HG02970 (cell line): ENCODE results near the gene SCRT2.
"Not testable (repeated sequence)": the region's sequence is repeated elsewhere in the genome, so short reads cannot be mapped to it uniquely, and the experiment has no call there.

Source experiments
- ATAC-seq: cut with Tn5 transposase; IDR thresholded peaks from one replicate; pipeline ENCODE4 v1.9.1; 2021; ENCODE audit warnings: mild to moderate bottlenecking, moderate library complexity, moderate number of reproducible peaks; ENCODE audit not compliant: unreplicated experiment, low FRiP score

Gene SCRT2

DNA sequence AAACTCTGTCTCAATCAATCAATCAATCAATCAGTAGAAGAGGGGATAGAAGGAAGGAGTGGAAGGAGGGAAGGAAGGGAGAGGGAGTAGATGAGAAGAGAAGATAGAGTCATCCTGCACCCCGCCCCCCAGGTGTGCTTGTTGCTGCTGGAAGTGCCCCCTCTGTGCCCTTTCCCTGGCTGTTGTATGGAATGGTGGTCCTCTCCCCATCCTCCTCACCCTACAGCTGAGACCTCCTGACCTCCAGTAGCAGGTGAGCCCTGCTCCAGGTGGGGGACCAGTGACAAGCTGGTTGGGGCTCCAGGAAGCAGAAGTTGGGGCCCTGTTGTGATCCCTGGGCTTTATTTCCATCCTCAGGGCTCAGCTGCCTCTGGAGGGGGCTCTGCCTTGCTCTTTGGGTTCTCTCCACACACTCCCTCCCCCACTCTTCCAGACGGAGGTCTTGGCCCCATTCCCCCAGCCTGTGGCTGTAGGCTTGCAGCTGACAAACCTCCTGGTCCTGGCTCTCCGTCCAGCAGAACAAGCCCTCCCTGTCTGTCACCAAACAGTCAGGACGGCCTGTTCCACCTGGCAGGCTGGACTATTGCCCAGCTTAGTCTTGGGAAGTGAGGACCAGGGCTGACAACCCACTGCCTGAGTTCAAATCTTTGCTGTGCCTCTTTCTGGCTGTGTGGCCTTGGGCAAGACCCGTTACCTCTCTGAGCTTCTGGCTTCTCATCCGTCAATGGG is 26.0 kb upstream of the SCRT2 start:
- no peak for ATAC-seq

DNA sequence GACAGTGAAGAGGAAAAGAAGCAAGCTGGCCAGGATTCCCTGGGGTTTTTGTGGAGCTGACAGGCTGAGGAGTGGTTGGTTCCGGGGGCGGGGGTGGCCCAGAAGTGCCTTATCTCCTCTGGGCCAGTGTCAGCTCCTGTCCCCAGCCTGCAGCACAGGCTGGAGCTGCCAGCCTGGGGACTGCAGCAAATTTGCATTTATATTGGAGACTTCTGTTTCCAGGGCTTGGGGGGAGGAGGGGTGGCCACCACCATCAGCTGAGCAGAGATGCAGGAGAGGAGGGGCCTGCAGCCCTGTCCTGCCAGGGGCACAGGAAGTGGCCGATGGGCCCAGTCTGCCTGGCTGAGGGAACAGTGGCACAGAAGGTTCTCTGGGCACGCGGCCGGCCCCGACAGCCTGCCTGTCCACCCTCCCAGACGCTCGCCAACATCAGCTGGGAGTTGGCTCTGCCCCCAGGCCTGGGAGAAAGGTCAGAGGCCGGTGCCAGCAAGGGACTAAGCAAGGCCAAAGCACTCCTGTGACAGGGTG is 24.3 kb upstream of the SCRT2 start:
- ATAC-seq, result no peak

DNA sequence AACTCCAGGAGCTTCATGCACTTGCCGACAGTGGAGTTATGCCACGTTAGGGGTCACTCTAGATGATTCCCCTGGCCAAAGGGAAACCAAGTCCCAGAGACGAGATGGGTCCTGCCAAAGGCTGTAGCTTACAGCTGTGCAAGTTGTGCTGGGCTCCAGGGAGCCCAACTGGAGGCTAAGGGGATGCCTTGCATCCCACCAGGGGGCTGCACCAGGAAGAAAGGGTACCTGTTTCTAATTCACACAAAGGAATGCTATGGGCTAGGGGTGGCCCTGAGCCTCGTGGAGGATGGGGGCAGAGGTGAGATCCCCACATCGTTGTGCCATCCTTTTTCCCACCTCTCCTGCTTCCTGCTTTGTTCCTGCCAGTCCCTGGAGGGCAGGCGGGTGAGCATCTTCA is 23.7 kb upstream of the SCRT2 start:
- no peak for ATAC-seq

DNA sequence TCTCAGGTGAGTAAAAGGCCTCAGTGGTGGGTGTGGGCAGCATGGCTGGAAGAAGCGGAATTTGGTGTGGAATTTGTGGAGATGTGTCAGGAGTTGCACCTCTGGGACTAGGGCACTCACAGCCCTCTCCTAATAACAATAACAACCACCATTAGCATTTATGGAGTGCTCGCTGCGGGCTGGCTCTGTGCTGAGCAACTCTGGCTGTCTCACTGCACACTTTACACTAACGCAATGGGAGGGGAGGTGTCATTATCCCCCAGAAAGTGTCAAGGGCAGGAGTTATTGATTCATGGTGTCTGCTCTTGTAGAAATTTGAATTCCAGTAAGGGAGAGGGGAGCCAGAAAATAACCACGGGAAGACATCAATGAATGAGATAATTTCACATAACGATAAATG is 22.7 kb upstream of the SCRT2 start:
- ATAC-seq, result no peak

DNA sequence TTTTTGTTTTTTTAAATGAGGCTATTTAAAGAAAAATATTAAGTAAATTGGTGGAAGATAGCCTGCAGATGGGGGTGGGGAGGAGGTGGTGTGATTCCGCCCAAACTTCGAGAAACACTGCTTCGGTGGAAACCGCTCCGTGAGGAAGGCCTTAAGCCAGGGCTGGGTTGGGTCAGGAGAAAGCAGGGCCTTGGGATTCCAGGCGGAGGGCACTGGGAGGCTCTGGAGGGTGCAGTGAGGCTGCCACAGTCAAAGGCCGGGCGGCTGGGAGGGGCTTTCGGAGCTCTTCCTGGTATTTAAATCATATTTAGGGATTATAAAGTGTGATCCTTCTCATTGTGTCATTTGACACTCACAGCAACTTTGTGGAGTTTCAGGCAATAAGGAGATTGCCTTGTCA is 22.2 kb upstream of the SCRT2 start:
- no peak for ATAC-seq

DNA sequence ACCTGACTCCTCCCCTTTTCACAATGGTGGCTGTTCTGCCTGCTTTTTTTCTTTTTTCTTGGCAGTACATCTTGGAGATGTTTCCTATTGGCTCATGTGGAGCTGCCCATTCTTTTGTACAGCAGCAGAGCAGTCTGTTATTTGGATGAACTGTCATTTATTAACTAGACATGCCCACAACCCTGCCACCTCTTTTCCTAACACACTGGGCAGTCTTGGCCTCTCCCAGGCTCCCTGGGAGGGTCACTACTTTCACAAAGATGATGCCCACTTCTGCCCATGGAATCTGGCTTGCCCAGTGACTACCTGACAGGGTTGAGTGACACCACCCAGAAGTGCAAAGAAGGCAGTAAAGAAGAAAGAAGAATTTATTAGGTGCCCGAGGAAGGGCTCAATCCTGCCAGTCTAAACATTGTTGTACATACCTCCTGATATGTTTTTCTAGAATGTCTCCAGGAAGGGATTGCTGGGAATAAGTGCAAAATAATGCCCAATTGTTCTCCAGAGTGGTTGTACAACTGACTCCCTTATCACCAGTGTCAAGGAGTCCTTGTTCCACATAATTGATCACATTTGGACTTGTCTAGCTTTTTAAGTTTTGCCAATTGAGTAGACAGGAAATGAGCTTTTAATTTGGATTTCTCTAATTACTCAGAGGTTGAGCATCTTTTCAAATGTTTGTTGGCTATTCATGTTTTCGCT is 19.7 kb upstream of the SCRT2 start:
- ATAC-seq, result no peak

DNA sequence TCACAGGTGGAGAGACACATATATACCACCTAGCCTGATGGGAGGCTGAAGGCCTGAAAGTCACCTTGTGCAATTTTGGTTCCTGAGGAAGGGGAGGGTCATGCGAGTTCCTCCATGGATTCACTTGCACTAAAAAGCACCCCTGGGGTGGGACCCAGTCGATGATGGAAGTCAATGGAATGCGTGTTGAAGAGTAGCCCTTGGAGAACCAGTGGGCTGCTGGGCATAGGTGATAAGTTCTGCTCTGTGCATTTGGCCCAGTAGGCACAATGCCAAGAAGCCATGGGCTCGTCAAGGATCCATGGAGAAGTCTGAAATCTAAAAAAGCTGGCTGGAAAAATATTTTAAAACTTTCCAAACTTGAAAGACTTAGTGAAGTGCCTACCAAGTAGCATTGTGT is 18.9 kb upstream of the SCRT2 start:
- no peak for ATAC-seq

DNA sequence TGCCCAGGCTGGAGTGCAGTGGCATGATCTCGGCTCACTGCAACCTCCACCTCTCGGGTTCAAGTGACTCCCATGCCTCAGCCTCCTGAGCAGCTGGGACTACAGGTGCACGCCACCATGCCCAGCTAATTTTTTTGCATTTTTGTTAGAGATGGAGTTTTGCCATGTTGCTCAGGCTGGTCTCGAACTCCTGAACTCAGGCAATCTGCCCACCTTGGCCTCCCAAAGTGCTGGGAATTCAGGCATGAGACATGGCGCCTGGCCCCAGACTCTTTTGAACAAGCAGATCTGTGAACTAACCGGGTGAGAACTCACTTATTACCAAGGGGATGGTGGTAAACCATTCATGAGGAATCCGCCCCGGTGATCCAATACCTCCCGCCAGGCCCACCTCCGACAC is 18.2 kb upstream of the SCRT2 start:
- ATAC-seq, result not testable (repeated sequence)

DNA sequence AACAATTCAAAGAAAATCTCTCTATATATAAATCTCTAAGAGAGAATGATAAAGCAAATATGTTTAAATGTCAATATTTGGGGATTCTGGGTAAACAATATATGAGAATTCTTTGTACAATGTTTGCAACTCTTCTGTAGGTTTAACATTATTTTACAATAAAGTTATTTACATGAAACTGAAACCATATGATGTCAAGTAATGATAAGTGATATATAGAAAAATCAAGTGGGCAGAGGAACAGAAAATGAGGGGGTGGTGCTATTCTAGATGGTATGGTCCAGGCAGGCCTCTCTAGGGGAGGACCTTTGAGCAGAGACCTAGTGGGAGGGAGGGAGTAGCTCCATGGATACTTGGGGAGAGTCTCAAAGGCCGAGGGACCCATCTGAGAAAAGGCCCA is 16.4 kb upstream of the SCRT2 start:
- no peak for ATAC-seq

DNA sequence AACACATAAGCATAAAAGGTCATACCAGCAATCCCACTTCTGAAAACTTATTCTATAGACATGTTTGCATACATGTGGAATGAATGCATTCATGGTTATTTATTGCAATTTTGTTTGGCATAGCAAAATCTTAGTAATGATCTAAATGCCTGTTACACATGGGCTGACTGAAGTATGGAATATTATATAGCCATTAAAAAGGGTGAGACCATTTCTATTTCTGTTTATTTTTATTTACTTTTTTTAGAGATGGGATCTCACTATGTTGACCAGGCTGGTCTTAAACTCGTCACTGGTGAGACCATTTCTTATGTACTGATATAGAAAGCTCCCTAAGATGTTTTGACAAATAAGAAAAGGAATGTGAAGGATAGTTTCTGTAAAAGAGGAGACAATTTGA is 14.3 kb upstream of the SCRT2 start:
- no peak for ATAC-seq

DNA sequence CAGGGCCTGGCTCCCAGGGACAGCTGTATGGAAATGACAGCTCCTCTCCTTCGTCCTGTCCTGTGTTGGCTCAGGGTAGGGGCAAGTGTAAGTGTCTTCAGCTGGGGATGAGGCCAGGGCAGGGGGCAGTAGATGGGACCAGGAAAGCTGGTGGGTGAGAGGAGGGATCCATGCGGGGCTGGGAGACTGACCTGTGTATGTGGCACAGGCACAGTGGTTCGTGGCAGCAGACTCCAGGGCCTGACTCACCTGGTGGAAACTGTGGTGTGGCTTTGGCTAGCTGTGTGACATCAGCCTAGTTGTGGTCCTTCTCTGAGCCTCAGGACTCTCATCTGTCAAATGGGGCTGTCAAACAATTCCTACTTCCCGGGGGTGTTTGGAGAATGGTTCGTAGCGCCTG is 13.7 kb upstream of the SCRT2 start:
- ATAC-seq, result no peak

DNA sequence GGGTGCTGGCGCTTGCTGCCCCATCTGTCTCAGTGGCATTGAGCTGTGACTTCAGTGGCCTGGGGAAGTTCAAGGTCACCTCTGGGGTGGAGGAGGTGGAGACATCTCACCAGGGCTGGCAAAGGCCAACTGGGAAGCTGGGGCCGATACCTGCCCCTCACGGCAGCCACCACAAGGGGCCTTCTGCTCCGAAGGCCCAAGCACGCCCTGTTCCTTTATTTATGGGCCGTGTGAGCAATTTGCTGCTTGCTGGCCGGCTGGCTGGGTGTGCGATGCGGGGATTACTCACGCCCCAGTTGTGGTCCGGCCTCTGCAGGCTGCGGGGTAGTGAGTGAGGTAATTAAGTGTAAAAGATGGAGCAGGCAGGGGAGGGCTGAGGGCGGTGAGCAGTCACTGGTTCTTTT is 13.2 kb upstream of the SCRT2 start:
- ATAC-seq, result no peak

DNA sequence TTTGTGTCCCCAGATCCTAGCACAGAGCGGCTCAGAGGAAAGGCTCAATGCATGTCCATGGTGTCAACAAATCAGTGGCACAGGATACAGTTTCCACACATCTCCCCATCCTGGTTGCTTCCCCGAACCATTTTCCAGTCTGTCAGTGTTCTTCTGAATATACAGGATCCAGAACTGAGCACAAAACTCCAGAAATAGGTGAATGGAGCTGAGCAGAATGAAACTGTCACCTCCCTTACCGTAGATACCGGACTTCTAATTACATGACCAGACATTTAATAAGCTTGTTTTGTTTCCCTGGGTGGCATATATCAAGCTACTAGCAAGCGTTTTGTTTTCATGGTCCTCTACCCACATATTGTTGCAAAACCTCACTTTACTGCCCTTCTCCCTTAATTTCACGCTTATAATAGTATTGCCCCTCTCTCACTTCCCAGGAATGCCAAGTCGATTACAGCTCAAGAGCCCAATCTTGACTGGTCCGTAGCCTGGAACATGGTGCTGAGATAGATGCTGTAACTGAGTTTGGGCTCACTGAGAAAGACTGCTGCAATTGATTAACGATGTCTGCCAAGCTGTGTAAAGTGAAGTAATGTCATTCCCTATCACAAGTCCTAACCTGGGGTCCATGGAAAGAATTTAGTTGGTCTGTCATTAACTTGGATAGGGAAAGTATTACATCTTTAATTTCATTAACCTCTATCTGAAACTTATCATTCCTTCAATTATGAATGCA is 12.0 kb upstream of the SCRT2 start:
- ATAC-seq, result no peak

DNA sequence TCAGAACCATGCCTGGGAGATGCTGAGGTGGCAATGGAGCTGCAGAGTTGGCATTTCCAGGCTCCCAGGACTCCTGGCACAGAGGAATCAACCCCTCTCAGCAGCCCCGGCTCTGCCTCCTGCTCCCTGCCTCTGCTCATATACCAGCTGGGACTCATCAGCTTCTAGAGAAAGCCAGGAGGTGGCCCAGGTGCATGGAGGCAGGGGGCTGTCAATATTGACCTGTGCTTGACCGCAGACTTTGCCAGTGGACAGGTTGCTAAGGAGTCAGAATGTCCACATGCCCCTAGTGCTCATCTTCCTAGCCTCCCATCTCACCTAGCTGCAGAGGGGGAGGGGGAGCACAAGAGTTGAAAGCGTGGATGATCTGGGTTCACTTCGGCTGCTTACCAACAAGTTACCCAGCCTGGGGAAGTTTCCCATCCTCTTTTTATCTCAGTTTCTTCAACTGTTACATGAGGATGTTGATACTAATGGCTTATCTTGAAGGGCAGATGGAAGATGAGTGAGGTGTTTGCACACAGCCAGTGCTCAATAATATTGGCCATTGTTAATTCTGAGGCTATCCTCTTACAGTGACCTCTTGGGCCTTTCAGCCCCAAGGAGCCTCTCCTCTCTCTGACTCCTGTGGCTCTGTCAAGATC is 9.2 kb upstream of the SCRT2 start:
- no peak for ATAC-seq

DNA sequence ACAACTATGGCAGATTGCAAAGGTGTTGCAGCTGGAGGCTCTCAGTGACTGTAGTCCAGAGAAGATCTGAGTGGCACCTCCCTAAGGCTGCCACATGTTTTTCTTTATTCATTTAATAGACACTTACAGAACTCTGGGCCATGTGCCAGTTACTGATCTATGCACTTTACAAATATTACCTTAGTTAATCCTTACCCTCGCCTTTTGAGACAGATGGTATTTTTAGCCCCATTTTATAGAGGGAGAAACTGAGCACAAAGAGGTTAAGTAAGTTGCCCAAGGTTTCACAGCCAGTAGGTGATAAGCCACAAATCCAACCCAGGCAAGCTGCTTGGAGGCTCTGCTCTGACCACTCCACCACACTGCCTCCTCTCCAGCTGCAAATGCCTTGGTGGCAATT is 6.5 kb upstream of the SCRT2 start:
- no peak for ATAC-seq

DNA sequence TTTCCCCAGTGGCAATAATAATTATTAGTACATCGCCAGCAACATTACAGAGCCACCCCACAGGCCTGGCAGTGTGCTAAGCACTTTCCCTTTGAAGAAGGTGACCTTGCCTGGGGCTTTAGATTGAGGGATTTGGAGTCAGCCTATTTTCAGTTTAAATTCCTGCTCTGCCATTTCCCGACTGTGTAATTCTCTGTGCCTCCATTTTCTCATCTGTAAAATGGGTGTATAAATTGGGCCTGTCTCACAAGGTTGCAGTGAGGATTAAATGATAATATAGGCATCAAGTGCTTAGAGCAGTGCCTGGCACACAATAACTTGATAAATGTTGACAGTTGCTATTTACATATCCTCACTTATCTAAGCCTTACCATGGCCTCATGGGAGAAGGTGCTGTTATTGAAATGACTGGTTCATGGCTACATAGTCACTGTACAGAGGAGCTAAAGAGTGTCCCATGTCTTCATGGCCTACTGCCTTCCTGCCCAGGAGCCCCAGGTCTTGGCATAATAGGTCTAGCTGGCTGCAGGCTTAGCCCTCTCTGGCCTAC is 5.1 kb upstream of the SCRT2 start:
- ATAC-seq, result no peak

DNA sequence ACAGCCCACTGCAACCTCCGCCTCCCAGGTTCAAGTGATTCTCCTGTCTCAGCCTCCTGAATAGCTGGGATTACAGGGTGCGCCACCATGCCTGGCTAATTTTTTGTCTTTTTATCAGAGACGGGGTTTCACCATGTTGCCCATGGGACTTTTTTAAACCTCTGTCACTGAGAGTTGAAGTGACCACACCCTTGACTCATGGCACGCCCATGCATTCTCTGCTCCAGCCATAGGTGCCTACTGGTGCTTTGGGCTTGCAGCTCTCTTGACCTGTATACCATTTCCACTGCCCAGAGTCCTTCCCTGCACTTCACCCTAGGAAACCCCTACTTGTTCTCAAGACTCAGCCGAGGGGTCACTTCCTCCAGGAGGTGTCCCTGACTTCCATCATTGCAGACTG is 2.4 kb upstream of the SCRT2 start:
- no peak for ATAC-seq

DNA sequence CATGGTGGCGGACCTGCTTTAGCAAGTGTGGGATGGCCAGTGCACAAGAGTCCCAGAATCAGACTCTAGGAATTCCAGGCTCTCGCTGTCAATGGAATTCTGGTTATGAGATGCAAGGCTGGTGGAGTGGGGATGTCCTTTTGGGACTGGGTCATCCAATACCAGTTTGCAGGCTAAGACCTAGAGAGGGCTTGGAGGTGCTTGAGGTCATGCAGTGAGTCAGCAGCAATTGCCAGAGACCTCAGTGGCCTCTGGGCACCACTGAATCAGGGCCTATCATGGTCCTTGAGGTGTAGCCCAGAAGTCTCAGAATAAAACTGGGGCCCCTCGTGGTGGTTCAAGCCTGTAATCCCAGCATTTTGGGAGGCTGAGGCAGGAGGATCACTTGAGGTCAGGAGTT is 1.4 kb upstream of the SCRT2 start:
- no peak for ATAC-seq

DNA sequence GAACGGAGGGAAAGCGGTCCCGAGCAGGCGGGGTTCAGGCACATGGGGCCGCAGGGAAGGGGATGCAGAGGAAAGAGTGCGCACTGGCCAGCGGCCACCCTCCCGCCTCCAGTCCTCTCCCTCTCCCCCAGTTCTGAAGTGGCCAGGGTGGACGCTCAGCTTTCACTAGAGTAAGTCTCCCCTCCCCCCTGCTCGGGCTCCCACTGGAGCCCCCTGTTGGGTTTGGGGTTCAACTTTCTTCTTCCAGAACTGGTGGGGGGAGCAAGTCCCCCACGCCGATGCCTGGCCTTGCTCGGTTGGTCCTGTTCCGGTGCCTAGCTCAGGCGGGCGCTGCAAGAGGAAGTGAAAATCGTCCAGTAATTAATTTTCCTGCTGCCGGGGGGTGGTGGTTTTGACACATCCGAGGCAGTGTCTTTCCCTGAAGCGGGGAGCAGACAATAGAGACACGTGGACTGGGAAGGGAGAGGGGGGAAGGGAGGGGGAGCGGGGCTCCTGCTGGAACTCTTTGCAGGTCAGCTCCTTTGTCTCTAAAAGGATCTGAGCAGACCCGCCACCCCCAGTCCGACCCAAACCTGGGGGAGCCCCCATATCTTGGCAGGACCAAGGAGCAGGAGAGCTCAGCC is 824 bp upstream of the SCRT2 start:
- ATAC-seq, result no peak

DNA sequence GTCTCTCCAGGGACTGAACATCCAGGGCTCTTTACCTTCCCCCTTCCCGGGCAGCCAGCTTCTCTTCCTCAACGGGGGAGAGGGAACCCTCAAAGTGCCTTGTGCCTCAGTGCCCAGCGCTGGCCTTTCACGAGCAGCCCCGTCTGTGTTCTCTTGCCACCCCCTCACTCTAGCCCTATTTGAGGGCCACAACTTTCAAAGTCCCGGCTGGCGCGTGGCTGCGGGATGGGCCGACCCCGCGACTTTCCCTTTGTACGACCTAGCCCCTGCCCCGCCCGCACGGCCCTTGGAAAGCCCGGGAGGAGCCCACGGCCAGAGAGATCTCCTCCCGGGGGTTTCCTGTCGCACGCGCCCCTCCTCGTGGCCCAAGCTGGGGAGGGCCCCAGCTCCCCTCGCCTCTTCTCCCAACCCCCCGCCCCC is 559 bp downstream of the SCRT2 start:
- ATAC-seq, result no peak
